ENCODE measurements around the gene UGGT2.
"Not testable (repeated sequence)": the region's sequence is repeated elsewhere in the genome, so short reads cannot be mapped to it uniquely, and the experiment has no call there.

The UGGT2 gene

DNA sequence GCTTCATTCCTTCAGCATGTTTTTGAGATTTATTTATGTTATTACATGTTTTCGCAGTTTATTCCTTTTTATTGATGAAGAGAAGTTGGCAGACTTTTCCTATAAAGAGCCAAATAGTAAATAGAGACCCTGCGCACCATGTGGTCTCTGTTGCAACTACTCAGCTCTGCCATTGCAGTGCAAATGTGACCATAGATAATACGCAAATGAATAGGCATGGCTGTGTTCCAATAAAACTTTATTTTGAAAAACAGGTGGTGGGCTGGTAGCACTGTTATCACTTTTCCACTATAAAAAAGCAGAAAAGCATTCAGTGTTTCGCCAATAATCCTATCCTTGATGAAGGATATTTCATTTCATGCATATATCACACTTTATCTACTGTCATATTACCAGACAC is 281.3 kb downstream of the UGGT2 start:
- Histone ChIP-seq H3K27ac (ENCODE audit: low read depth, low read length, poor library complexity, severe bottlenecking) (no peak overlapping the region), H3K9me2 (ENCODE audit: low read depth, low read length) (no peaks in the 10 kb centered on the region), H3K9me3 (ENCODE audit: low read length) (no peaks in the 10 kb centered on the region), H3K4me2 (ENCODE audit: low read length) (no peak overlapping the region), H2AFZ (ENCODE audit: low read length) (no peak overlapping the region), H3K4me1 (ENCODE audit: insufficient read depth, low read length, severe bottlenecking) (no peaks in the 10 kb centered on the region), H3K9ac (ENCODE audit: low read length) (no peak overlapping the region), H3K4me3 (ENCODE audit: low read depth, low read length, poor library complexity, severe bottlenecking) (no peak overlapping the region), H3K27me3 (ENCODE audit: insufficient read depth, low read length) (no peaks in the 10 kb centered on the region), H3K36me3 (ENCODE audit: insufficient read depth, low read length) (peaks cover 28% of the 10 kb centered on the region; the same call in 1 of the 2 replicates), H3K79me2 (ENCODE audit: insufficient read depth, low read length) (no peaks in the 10 kb centered on the region), H3F3A (ENCODE audit: insufficient read depth, low read length) (no peaks in the 10 kb centered on the region), H4K20me1 (ENCODE audit: insufficient read depth, low read length) (no peaks in the 10 kb centered on the region)
- TF ChIP-seq EZH2 (IDR thresholded peaks at IDR 0.05; ENCODE audit: borderline replicate concordance, low read length) = no peak
- TF ChIP-seq, protein P1, sequence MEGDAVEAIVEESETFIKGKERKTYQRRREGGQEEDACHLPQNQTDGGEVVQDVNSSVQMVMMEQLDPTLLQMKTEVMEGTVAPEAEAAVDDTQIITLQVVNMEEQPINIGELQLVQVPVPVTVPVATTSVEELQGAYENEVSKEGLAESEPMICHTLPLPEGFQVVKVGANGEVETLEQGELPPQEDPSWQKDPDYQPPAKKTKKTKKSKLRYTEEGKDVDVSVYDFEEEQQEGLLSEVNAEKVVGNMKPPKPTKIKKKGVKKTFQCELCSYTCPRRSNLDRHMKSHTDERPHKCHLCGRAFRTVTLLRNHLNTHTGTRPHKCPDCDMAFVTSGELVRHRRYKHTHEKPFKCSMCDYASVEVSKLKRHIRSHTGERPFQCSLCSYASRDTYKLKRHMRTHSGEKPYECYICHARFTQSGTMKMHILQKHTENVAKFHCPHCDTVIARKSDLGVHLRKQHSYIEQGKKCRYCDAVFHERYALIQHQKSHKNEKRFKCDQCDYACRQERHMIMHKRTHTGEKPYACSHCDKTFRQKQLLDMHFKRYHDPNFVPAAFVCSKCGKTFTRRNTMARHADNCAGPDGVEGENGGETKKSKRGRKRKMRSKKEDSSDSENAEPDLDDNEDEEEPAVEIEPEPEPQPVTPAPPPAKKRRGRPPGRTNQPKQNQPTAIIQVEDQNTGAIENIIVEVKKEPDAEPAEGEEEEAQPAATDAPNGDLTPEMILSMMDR (IDR thresholded peaks at IDR 0.05; ENCODE audit: low read length) = no peak

DNA sequence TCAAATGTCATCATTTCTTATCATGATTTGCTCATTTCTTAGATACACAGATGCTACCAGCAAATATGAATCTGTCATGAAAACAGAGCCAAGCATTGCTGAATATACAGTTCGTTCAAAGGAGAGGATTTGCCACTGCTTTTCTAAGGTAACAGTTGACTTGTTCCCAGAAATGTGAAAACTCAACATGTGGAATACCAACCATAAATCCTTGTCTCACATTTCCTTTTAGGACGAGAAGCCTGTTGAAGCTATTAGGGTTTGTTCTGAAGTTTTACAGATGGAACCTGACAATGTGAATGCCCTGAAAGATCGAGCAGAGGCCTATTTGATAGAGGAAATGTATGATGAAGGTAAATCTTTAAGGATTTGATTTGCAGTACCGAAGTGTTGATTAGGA is 289.6 kb downstream of the UGGT2 start:
- Histone ChIP-seq H3K9me2 (ENCODE audit: low read depth, low read length) (no peaks in the 10 kb centered on the region), H3K27me3 (ENCODE audit: insufficient read depth, low read length) (no peaks in the 10 kb centered on the region), H3F3A (ENCODE audit: insufficient read depth, low read length) (no peaks in the 10 kb centered on the region), H3K79me2 (ENCODE audit: insufficient read depth, low read length) (no peaks in the 10 kb centered on the region), H3K4me1 (ENCODE audit: insufficient read depth, low read length, severe bottlenecking) (no peaks in the 10 kb centered on the region), H3K4me3 (ENCODE audit: low read depth, low read length, poor library complexity, severe bottlenecking) (no peak overlapping the region), H4K20me1 (ENCODE audit: insufficient read depth, low read length) (no peaks in the 10 kb centered on the region), H3K36me3 (ENCODE audit: insufficient read depth, low read length) (peaks cover 66% of the 10 kb centered on the region; the same call in 1 of the 2 replicates), H2AFZ (ENCODE audit: low read length) (no peak overlapping the region), H3K9ac (ENCODE audit: low read length) (no peak overlapping the region), H3K9me3 (ENCODE audit: low read length) (no peaks in the 10 kb centered on the region), H3K27ac (ENCODE audit: low read depth, low read length, poor library complexity, severe bottlenecking) (no peak overlapping the region), H3K4me2 (ENCODE audit: low read length) (no peak overlapping the region)
- TF ChIP-seq EZH2 (IDR thresholded peaks at IDR 0.05; ENCODE audit: borderline replicate concordance, low read length) = no peak
- TF ChIP-seq, protein P1 (IDR thresholded peaks at IDR 0.05; ENCODE audit: low read length) = no peak

DNA sequence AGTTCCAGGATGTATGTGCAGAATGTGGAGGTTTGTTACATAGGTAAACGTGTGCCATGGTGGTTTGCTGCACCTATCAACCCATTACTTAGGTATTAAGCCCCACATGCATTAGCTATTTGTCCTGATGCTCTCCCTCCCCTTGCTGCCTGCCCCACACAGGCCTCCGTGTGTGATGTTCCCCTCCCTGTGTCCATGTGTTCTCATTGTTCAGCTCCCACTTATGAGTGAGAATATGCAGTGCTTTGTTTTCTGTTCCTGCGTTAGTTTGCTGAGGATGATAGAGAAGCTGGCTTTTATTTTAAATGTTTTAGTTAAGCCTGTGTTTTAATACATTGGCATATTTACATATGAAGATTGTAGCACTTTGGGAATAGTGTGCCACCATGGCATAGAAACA is 290.6 kb downstream of the UGGT2 start:
- H3K9me2 ChIP-seq (ENCODE audit: low read depth, low read length); H2AFZ ChIP-seq (ENCODE audit: low read length); H3K4me1 ChIP-seq (ENCODE audit: insufficient read depth, low read length, severe bottlenecking); H3F3A ChIP-seq (ENCODE audit: insufficient read depth, low read length); H3K9me3 ChIP-seq (ENCODE audit: low read length); H3K4me2 ChIP-seq (ENCODE audit: low read length); H4K20me1 ChIP-seq (ENCODE audit: insufficient read depth, low read length); H3K79me2 ChIP-seq (ENCODE audit: insufficient read depth, low read length); H3K4me3 ChIP-seq (ENCODE audit: low read depth, low read length, poor library complexity, severe bottlenecking); H3K27me3 ChIP-seq (ENCODE audit: insufficient read depth, low read length); H3K27ac ChIP-seq (ENCODE audit: low read depth, low read length, poor library complexity, severe bottlenecking); H3K9ac ChIP-seq (ENCODE audit: low read length): not testable (repeated sequence)
- H3K36me3 ChIP-seq (ENCODE audit: insufficient read depth, low read length) = peaks cover 59% of the 10 kb centered on the region; the same call in 1 of the 2 replicates

DNA sequence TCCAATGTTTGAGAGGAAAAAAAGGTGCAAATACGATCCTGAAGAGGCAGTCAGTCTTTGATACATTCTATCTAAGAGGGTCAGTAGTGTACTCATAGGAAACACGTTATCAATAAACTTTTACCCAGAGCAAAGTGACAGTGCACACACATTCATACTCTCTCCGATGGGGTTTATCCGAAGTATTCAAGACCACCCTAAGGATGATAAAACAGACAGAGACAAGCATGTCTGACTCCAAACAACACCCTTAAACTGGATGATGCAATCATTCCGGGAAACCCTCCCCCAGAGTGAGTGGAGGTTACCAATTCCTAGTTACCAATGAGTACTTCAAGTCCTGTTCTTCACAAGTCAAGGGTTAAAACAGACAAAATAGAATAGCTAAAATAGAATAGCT is 297.1 kb downstream of the UGGT2 start:
- Histone ChIP-seq H3K9me3 (ENCODE audit: low read length) (no peaks in the 10 kb centered on the region), H3K4me1 (ENCODE audit: insufficient read depth, low read length, severe bottlenecking) (no peaks in the 10 kb centered on the region), H4K20me1 (ENCODE audit: insufficient read depth, low read length) (no peaks in the 10 kb centered on the region), H3K4me3 (ENCODE audit: low read depth, low read length, poor library complexity, severe bottlenecking) (no peak overlapping the region), H3F3A (ENCODE audit: insufficient read depth, low read length) (no peaks in the 10 kb centered on the region), H3K27ac (ENCODE audit: low read depth, low read length, poor library complexity, severe bottlenecking) (no peak overlapping the region), H3K36me3 (ENCODE audit: insufficient read depth, low read length) (peaks cover 21% of the 10 kb centered on the region; the same call in 1 of the 2 replicates), H3K4me2 (ENCODE audit: low read length) (no peak overlapping the region), H3K9me2 (ENCODE audit: low read depth, low read length) (no peaks in the 10 kb centered on the region), H2AFZ (ENCODE audit: low read length) (no peak overlapping the region), H3K9ac (ENCODE audit: low read length) (no peak overlapping the region), H3K79me2 (ENCODE audit: insufficient read depth, low read length) (no peaks in the 10 kb centered on the region), H3K27me3 (ENCODE audit: insufficient read depth, low read length) (no peaks in the 10 kb centered on the region)
- no peak for TF ChIP-seq EZH2 (IDR thresholded peaks at IDR 0.05; ENCODE audit: borderline replicate concordance, low read length)
- TF ChIP-seq, protein P1 (IDR thresholded peaks at IDR 0.05; ENCODE audit: low read length) = no peak

Data from OCI-LY1 (cell line).